Fibroblast of lung (primary cell): ENCODE results near the gene OR13A1. TPM values are rescaled to one million over a fixed set of nuclear protein-coding genes. Genes with fewer than 3 reads are reported as not detected.
"Not testable (repeated sequence)": the region's sequence is repeated elsewhere in the genome, so short reads cannot be mapped to it uniquely, and the experiment has no call there.

Source experiments
- DNase-seq, 2 donors: peaks; one replicate each; pipeline versions ENCODE4 v3.0.0 to v3.0.0-alpha.2; 2010; ENCODE audit warnings: low read depth in 2 of 2
- H2AFZ ChIP-seq: 2 replicates; pipeline ENCODE4 v1.5.1; 2012; ENCODE audit warnings: low read length, control low read depth, inconsistent platforms
- H3K27ac ChIP-seq: 2 replicates; pipeline ENCODE4 v1.5.1; 2011; ENCODE audit warnings: low read length, control low read depth; ENCODE audit not compliant: insufficient read depth
- H3K27me3 ChIP-seq: 2 replicates; pipeline ENCODE4 v1.5.1; 2011; ENCODE audit warnings: mild to moderate bottlenecking, low read length; ENCODE audit not compliant: control insufficient read depth, insufficient read depth
- H3K36me3 ChIP-seq: 2 replicates; pipeline ENCODE4 v1.5.1; 2011; ENCODE audit warnings: low read length; ENCODE audit not compliant: control insufficient read depth, insufficient read depth
- H3K4me1 ChIP-seq: 2 replicates; pipeline ENCODE4 v1.5.1; 2011; ENCODE audit warnings: low read length; ENCODE audit not compliant: control insufficient read depth, insufficient read depth; ENCODE audit errors: extremely low read depth
- H3K4me2 ChIP-seq: 2 replicates; pipeline ENCODE4 v1.5.1; 2011; ENCODE audit warnings: low read length, control low read depth; ENCODE audit not compliant: insufficient read depth; ENCODE audit errors: extremely low read depth
- H3K4me3 ChIP-seq, 4 experiments: fragments of 200-600 bp in 1 of 4; sonication (generic) in 1 of 4; replicated peaks in 1 of 4; 2 replicates each; pipeline ENCODE4 v1.5.1; 2011 to 2016; ENCODE audit warnings: low read length in 4 of 4, low read depth in 3 of 4, mild to moderate bottlenecking in 3 of 4, control low read depth in 2 of 4, inconsistent platforms in 1 of 4, mixed read lengths in 1 of 4; ENCODE audit not compliant: insufficient read depth in 1 of 4; ENCODE audit errors: control extremely low read depth in 1 of 4
- H3K79me2 ChIP-seq: 2 replicates; pipeline ENCODE4 v1.5.1; 2012; ENCODE audit warnings: mild to moderate bottlenecking, low read length, inconsistent platforms; ENCODE audit not compliant: control insufficient read depth, insufficient read depth
- H3K9ac ChIP-seq: 2 replicates; pipeline ENCODE4 v1.5.1; 2011; ENCODE audit warnings: mild to moderate bottlenecking, low read length, control low read depth; ENCODE audit not compliant: insufficient read depth
- H3K9me3 ChIP-seq: 2 replicates; pipeline ENCODE4 v1.5.1; 2012; ENCODE audit warnings: low read depth, low read length; ENCODE audit not compliant: control insufficient read depth, insufficient read depth
- H4K20me1 ChIP-seq: 2 replicates; pipeline ENCODE4 v1.5.1; 2011; ENCODE audit warnings: low read length; ENCODE audit not compliant: control insufficient read depth, insufficient read depth; ENCODE audit errors: extremely low read depth
- CTCF ChIP-seq, 2 donors: IDR thresholded peaks in 1 of 2; conservative IDR thresholded peaks in 1 of 2; 1 replicate in 1 of 2; 2 replicates in 1 of 2; pipeline ENCODE4 v1.5.1; 2011 to 2012; ENCODE audit warnings: low read length in 2 of 2, control low read depth in 1 of 2, inconsistent platforms in 1 of 2, low read depth in 1 of 2, mild to moderate bottlenecking in 1 of 2
- EZH2 ChIP-seq: IDR thresholded peaks from 2 replicates; pipeline ENCODE4 v1.5.1; 2012; ENCODE audit warnings: low read length, control low read depth, mild to moderate bottlenecking; ENCODE audit errors: missing control alignments
- polyA plus RNA-seq, 2 donors: library from polyadenylated mRNA; depleted of rRNA in 1 of 2; stranded (reverse) in 1 of 2; unstranded in 1 of 2; fragments of >200 nt; gene quantifications; 2 replicates each; pipeline ENCODE4 v1.2.1, GENCODE V29; 2011 to 2012; ENCODE audit warnings: missing spikeins in 1 of 2
- total RNA-seq: library from RNA; depleted of rRNA; stranded (reverse); fragments of >200 nt; gene quantifications from 2 replicates; pipeline ENCODE4 v1.2.1, GENCODE V29; 2014

OR13A1 gene
- total and polyA plus RNA-seq, 2 donors (not counting 1 experiment from before 2014, with no cell fraction given), result not detected

- Histone ChIP-seq H3K4me1 (no peaks in the 10 kb centered on the region), H3K27me3 (no peaks in the 10 kb centered on the region), H3K79me2 (no peaks in the 10 kb centered on the region), H3K9ac (no peak overlapping the region), H2AFZ (no peak overlapping the region), H4K20me1 (no peaks in the 10 kb centered on the region), H3K4me2 (no peak overlapping the region), H3K4me3 (no peak overlapping the region), H3K27ac (no peak overlapping the region), H3K9me3 (no peaks in the 10 kb centered on the region), H3K36me3 (no peaks in the 10 kb centered on the region)
- DNase-seq, result no peak
- no peak for TF ChIP-seq EZH2
These were observed 35.7 kb downstream of the OR13A1 start for GRCh38 chr10:45279682-45280081.

GRCh38 chr10:45278860-45279498, 36.4 kb downstream of the OR13A1 start:
- Histone ChIP-seq H3K4me2 (no peak overlapping the region), H3K4me3 (no peak overlapping the region), H3K4me1 (no peaks in the 10 kb centered on the region), H3K79me2 (no peaks in the 10 kb centered on the region), H3K9me3 (no peaks in the 10 kb centered on the region), H3K9ac (no peak overlapping the region), H2AFZ (no peak overlapping the region), H4K20me1 (no peaks in the 10 kb centered on the region), H3K36me3 (no peaks in the 10 kb centered on the region), H3K27me3 (no peaks in the 10 kb centered on the region), H3K27ac (no peak overlapping the region)
- DNase-seq, result no peak
- TF ChIP-seq CTCF (conservative IDR thresholded peaks at IDR 0.05 in 1 of 2, IDR thresholded peaks at IDR 0.05 in 1 of 2; ENCODE audit: low read depth in 1 of 2, low read length in 2 of 2), result no peak
- no peak for TF ChIP-seq EZH2

GRCh38 chr10:45276146-45276545, 39.3 kb downstream of the OR13A1 start:
- H3K4me2 ChIP-seq, DNase-seq, H3K36me3 ChIP-seq, H2AFZ ChIP-seq, H3K4me3 ChIP-seq, H3K79me2 ChIP-seq, H3K9me3 ChIP-seq, H3K27ac ChIP-seq, H3K9ac ChIP-seq, H3K27me3 ChIP-seq, H4K20me1 ChIP-seq, H3K4me1 ChIP-seq: not testable (repeated sequence)

- Histone ChIP-seq H3K4me3 (no peak overlapping the region), H2AFZ (no peak overlapping the region), H3K9me3 (no peaks in the 10 kb centered on the region), H3K27ac (no peak overlapping the region), H3K27me3 (no peaks in the 10 kb centered on the region), H3K79me2 (no peaks in the 10 kb centered on the region), H3K4me2 (no peak overlapping the region), H3K9ac (no peak overlapping the region), H4K20me1 (no peaks in the 10 kb centered on the region), H3K36me3 (no peaks in the 10 kb centered on the region), H3K4me1 (no peaks in the 10 kb centered on the region)
- DNase-seq, result no peak
- no peak for TF ChIP-seq EZH2
- TF ChIP-seq CTCF (conservative IDR thresholded peaks at IDR 0.05 in 1 of 2, IDR thresholded peaks at IDR 0.05 in 1 of 2; ENCODE audit: low read depth in 1 of 2, low read length in 2 of 2), result no peak
These were observed 41.0 kb downstream of the OR13A1 start for GRCh38 chr10:45274364-45274763.

- not testable (repeated sequence) for H3K27me3 ChIP-seq, H4K20me1 ChIP-seq, H2AFZ ChIP-seq, H3K9ac ChIP-seq, H3K79me2 ChIP-seq, H3K4me1 ChIP-seq, H3K4me2 ChIP-seq, H3K36me3 ChIP-seq, DNase-seq, H3K9me3 ChIP-seq, H3K27ac ChIP-seq, H3K4me3 ChIP-seq
These were observed 47.6 kb downstream of the OR13A1 start for GRCh38 chr10:45267777-45268176.
